ENCODE measurements around the gene CYP2W1.
"Not testable (repeated sequence)": the region's sequence is repeated elsewhere in the genome, so short reads cannot be mapped to it uniquely, and the experiment has no call there.

CYP2W1 gene, protein sequence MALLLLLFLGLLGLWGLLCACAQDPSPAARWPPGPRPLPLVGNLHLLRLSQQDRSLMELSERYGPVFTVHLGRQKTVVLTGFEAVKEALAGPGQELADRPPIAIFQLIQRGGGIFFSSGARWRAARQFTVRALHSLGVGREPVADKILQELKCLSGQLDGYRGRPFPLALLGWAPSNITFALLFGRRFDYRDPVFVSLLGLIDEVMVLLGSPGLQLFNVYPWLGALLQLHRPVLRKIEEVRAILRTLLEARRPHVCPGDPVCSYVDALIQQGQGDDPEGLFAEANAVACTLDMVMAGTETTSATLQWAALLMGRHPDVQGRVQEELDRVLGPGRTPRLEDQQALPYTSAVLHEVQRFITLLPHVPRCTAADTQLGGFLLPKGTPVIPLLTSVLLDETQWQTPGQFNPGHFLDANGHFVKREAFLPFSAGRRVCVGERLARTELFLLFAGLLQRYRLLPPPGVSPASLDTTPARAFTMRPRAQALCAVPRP

DNA sequence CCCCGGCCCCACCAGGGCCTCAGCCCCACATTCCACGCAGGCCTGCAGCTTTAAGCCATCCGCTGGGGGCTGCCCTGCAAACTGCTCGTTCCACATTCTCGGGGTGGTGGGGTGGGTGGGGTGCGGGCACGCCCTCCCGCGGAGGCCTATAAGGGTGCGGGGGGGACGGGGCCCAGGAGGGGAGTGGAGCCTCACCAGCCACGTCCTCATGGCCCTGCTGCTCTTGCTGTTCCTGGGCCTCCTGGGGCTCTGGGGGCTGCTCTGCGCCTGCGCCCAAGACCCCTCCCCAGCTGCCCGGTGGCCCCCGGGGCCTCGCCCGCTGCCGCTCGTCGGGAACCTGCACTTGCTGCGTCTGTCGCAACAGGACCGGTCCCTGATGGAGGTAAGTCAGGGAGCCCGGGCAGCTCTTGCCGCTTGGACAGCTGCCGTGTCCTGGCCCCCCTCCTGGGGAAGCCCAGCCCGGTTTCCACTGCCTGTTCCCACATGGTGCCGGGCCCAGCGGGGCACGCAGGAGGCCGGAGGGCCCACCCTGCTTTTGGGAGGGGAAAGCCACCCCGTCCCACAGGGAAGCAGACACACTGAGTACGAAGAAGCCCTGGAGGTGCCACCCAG lies at the start of gene CYP2W1:
Gene CYP2W1 (plus strand): TSS at position 178 of the 612 bp plus-strand sequence. CDS start 31 bp downstream, at position 209.
- no peak for DNase-seq

DNA sequence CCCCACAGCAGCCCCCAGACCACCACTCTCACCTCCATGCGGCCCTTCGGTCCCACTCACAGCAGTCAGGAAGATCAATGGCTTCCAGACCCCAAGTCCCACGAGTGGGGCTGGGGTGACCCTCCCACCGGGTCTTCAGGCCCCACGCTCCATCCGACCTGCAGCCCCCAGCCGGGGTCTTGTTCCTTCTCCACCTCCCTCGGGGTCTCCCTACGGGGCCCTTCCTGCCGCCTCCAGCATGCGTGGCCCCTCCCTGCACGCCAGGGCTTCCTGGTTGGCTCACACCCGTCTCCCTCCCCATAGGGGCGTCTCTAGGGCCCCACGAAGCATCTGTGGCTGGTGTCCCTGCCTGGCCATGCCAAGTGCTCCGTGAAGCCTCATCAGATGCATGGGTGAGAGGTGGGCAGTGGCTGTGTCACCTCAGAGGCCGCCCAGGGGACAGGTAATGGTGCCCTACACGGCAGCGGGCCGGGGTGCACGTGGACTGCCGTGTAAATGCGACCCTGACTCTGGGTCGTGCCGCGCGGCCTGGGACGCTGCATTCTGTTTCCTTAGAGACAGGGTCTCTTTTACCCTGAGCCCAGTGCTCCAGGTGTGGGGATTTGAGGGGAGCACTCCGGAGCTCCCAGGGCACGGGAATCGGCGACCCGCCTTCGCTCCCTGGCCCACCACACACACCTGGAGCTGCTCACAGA lies 48.4 kb upstream of the CYP2W1 start:
- DNase-seq: no peak

DNA sequence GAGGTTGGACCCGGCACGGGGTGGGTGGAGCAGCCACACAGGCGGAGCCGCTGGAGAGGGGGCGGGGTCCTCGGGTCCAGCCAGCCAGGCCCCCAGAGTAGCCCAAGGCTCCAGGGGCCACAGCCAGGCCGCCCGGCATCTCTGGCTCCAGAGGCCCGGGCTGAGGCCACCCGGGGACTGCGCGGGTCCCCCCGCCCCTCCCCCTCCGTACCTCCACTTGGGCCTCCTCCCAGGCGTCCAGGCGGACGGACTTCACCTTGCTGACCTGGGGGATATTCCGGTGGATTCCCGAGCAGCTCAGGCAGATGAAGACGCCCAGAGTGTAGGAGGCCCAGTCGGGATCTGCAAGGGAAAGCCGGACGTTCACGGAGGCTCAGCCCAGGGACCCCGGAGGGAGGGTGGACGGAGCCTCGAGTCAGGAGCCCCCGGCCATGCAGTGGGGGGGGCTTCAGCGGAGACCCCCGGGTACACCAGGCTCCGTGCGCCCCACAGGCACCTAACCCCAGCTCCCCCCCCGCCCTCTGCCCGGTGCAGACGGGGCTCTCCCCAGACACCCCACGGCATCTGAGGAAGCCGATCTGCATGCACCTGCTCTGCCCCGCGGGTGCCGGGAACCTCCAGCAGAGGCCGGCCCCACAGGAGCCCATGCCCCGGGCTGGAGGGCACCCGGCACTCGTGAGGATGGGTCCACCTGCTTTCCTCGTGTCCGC lies 47.7 kb upstream of the CYP2W1 start:
- DNase-seq: no peak

DNA sequence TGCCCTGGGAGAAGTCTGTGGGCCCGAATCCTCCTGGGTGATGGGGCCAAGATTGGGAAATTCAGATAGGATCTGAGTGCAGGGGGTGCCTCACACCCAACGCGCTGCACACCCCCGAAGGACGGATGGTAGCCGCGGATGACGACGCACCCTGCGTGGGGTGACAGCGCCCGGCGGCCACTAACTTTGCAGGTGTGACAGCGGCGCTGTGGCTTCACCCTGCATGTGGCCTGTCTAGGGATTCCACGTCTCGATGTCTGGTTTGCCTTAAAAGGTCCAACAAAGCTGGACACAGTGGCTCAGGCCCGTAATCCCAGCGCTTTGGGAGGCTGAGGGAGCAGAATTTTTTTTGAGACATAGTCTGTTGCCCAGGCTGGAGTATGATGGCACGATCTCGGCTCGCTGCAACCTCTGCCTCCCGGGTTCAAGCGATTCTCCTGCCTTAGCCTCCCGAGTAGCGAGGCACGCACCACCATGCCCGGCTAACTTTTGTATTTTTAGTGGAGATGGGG lies 47.1 kb upstream of the CYP2W1 start:
- no peak for DNase-seq

DNA sequence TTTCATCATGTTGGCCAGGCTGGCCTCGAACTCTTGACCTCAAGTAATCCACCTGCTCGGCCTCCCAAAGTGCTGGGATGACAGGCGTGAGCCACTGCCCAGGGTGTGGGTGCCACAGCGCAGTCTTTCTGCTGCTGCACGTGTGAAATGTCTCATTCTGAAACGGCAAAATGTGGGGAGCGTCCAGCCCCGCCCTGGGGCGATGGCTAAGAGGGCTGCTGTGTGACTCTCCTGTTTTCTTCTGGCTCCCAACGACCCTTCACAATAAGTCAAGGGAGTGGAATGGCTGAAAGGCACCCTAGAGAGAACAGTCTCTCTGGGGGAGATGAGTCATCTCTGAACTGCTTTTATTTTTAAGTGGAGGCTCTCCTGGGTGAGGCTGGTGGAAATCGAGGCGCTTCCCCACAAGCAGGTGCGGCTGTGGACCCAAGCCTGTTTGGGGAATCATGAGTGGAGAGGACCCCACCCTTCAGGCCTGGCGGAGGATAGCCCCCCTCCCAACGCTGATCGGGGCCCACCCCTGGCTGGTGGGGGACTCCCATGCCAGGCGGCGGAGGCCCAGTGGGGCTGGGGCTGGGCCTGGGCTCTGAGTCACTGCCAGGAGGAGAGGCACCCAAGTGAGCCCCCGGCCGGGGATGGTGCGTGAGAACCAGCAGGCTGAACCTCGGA lies 46.5 kb upstream of the CYP2W1 start:
- DNase-seq: no peak

DNA sequence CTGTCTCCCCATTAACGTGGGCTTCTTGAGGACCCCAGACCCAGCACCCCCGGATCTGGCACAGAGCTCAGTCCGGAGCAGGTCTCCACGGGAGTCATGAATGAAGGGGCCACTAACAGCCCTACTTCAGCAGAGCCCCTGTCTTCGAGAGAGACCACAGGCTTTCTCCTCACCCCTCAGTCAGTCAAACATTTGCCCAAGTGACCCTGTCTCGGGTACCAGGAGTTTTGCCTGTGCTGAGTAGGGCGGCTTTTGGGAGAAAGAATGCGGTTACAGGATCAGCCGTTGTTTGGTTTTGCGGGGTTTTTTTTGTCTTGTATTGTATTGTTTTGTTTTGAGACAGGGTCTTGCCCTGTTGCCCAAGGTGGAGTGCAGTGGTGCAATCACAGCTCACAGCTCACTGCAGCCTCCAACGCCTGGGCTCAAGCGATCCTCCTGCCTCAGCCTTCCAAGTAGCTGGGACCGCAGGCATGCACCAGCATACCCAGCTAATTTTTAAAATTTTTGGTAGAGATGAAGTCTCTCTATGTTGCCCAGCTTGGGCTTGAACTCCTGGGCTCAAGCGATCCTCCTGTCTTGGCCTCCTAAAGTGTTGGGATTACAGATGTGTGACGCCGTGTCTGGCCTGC lies 45.0 kb upstream of the CYP2W1 start:
- DNase-seq: no peak

DNA sequence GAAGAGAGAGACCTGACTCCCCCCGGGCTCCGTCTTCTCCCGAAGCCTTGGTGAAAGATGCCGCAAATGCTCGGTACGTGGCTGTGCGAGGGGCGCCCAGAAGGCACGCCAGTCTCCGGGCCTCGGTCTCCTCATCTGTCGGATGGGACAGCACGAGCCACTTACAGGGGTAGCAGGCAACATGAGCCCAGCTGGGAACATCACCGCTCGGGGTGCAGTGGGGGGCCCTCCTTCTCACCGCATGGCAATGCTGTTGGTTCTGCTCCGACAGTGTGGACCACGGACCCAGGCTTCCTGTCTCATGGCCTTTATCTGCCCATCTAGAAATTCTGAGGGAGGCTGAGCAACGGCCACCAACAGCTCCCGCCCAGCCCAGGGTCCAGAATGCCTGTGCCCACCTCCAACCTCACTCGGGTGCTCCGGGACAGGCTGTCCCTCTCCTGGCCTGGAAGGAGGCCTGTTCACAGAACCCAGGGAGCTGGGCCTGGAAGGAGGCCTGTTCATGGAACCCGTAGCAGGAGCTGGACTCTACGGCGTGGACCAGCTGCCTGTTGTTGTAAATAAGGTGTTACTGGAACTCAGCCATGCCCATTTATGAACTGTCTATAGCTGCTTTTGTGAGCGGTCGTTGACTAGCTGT lies 44.3 kb upstream of the CYP2W1 start:
- DNase-seq: no peak

DNA sequence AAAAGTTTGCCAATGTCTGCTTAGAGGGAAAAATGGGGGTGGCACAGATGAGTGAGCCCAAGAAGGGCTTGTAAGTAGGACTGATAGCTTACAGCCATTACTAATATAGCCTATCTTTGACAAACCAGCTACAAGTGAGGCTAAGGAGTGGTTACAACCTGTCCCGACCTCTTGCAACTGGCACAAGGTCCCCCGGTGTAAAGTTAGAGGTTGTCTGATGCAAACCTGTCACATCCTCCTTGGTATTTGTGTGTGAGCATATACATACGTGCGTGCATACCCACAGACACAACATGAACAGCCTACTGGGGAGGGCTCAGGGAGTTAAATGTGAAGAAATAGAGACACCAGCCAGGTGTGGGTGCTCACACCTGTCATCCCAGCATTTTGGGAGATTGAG lies 43.1 kb upstream of the CYP2W1 start:
- no peak for DNase-seq

DNA sequence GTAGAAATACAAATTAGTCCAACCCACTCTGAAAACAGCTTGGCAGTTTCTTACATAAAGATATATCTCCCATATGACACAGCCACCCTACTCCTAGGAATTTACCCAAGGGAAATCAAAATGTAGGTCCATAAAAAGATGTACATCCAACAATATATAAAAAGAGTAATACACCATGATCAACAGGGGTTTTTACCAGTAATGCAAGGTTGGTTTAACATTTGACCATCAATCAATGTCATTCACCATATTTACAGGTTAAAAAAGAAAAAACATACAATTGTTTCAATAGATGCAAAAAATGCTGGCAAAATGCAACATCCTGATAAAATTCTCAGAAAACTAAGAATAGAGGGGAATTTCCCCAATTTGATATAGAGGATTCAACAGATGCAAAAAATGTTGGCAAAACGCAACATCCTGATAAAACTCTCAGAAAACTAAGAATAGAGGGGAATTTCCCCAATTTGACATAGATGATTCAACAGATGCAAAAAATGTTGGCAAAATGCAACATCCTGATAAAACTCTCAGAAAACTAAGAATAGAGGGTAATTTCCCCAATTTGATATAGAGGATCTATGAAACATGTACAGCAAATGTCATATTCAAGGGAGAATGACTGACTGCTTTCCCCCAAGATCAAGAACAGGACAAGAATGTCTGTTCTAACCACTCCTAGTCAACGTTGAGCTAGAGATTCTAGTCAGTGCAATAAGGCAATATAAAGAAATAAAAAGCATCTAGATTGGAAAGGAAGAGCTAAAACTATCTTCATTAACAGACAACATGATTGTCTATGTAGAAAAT lies 42.2 kb upstream of the CYP2W1 start:
- DNase-seq: no peak

DNA sequence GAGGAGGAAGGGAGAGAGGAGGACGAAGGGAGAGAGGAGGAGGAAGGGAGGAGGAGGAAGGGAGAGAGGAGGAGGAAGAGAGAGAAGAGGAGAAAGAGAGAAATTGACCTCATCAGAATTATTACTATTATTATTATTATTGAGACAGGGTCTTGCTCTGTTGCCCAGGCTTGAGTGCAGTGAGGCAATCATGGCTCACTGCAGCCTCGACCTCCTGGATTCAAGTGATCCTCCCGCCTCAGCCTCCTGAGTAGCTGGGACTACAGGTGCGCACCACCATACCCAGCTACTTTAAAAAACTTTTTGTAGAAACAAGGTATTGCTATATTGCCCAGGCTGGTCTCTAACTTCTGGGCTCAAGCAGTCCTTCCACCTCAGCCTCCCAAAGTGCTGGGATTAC lies 39.2 kb upstream of the CYP2W1 start:
- DNase-seq: not testable (repeated sequence)

DNA sequence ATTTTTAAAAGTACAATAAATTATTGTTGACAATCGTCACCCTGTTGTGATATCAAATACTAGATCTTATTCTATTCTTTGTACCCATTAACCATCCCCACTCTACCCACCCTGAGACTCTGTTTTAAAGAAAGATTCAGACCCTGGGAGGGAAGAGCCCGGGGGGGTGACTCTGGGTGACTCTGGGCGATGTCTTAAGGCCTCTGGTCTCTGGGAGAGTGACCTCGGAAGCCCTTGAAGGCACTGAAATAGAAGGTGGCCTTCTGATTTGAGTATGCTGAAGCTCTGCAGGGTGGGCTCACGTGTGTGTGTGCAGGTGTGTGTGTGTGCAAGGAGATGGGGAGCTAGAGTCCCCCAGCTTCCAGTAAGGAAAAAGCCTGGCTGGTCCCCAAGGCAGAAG lies 38.2 kb upstream of the CYP2W1 start:
- DNase-seq: no peak

DNA sequence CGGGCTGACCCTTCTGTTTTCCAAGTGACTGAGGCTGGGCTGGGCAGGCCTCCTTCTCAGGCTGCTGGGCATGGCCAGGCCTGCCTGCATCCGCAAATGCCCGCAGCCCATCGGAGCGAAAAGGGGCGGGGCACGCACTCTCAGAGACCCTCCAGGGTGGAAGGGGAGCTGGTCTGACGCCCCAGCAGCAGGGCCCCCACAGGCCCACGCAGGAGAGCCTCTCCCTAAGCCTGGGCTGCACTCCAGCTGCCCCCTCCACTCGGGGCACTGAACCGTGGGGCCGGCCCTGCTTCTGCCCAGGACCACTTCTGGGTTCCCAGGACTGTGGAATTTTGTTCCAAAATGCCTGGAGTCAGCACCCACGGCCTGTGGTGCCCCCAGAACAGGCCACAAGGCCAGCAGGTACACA lies 37.8 kb upstream of the CYP2W1 start:
- DNase-seq: no peak

DNA sequence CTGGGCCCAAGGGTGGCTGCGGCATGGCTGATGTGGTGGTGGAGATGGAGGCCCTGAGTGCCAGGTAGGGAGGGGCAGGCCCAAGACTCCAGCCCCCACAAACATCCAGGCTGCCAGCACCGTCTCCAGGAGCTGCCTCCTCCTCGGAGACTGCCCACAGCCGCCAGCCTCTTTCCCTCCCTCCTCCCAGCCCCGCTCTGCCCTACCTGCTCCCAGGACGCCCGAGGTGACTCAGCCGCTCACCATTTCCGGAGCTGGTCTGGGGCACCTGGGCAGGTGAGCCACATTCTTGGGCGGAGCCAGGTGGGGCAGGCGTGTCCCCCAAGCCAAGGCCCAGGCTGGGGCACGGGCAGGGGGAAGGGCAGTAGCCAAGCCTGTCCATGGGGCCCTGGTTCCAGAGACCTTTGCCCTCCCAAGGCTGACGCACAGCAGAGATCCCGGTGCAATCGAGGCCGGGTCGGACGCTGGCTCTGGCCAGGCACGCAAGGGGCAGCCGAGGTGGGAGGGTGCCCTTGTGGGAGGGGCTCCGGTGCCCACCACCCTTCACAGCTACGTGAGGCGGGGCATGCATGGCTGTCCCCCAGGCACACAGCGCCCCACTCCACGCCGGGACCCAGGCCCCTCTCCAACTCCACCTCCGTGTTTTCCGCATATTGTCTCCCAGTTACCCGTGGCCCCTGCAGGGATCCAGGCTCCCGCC lies 37.3 kb upstream of the CYP2W1 start:
- no peak for DNase-seq

DNA sequence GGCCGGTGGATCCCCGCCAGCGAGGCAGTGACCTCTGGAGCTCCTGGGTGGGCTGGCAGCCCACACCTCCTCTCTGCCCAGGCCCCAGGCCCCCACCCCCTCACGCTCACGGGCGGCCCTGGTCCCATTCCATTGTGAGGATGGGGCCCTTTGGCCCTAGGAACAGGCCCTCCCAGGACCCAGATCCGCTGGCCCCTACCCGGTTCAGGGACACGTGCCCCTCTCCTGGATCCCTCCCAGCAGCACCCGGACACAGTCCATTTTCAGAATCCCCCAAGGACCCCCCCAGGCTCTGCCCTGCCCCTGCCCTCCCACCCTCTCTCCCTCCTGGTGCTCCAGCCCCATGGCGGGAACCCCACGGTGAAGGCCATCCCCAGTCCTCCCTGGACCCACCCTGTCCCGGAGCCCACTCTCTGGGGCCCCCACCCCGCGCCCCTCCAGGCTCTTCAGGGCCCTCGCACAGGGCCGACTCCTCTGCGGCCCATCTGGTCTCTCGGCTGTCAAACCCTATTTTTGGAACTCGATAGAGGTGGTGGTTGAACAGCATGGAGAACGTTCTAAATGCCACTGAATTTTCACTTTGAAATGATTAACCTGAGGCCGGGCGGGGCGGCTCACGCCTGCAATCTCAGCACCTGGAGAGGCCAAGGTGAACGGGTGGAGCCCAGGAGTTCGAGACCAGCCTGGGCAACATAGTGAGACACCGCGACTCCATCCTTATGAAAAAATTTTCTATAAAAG lies 36.6 kb upstream of the CYP2W1 start:
- no peak for DNase-seq

DNA sequence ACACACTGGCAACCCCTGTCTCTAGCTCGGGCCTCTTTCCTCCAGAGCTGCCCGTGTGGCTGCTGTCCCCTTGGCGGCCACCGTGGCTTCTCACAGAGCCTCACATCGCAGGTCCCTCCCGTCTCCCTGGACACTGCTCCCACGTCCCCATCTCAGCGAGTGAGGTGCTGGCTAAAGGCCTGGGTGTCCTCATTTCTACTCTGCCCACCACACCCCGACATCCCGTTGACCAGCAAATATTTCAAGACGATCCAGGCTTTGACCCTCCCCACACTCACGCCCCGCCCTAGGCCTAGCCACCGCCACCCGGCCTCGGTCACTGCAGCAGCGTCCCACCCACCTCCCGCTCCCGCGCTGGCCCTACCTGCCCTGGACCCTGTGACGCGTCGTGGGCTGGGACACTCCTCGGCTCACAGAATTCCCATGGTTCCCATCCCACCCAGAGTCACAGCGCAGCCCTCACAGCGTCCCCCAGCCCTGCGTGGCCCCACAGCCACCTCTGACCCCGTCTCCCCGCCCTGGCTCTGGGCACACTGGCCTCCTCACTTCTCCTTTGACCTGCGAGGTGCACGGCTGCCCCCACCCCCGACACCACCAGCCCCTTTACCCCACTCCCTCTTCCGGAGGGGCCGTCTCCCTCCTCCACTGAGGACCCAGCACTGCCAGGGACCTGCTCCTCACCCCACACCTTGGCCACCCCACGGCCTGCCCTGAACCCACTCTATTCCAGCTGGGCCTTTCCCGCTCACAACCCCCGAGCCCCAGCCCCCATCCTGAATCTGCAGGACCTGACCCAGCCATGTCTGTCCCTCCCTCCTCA lies 35.4 kb upstream of the CYP2W1 start:
- DNase-seq: no peak

DNA sequence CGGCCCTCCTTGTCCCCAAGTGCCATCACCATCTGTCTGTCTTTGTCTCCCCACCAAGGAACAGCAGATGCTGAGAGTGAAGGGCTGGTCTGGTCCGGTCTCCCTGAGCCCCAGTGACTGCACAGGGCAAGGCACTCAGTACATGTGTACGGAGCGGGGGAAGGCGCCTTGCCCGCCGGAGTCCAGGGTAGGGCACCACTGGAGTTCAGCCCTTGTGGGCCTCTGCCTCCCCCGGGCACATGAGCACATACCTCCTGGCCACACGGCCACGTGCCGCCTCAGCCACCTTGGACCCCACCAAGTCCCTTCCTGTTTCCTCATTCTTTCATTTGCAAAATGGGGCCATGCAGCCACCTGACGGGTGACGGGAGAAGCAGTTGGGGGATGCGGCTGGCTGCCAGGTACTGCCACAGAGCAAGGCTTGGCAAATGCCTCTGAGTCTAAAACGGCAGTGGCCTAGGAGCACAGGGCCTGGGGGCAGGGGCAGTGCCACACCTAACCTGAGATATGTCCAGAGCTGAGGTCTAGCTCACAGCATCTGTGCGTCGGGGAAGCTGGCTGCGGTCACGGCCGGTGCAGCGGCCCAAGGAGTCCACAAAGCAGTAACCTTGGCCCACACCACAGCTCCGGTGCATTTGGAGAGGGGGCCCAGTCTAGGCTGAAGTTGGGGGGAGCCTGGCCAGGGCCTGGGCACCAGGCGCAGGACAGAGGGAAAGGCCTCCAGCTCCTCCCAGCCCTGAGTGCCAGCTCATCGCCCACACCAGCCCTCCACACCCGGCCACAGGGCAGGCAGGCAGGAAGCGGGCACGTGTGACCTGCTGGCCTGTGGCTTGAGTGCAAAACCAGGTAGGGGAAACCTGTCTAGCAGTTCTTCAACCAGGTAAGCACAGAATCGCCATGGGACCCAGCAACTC lies 33.7 kb upstream of the CYP2W1 start:
- no peak for DNase-seq
